ENCODE measurements around the gene PLXDC2. TPM values are rescaled to one million over a fixed set of nuclear protein-coding genes. Genes with fewer than 3 reads are reported as not detected.
A peak's percentile ranks its signal among the peaks of the same experiment; 100 is the strongest.

The PLXDC2 gene
- total RNA-seq, 1 donor from 2014 or later = 0.16 TPM

- H3K36me3 Mint-ChIP-seq (ENCODE audit: low read depth) = no peaks in the 10 kb centered on the region
- TF ChIP-seq, protein P1, sequence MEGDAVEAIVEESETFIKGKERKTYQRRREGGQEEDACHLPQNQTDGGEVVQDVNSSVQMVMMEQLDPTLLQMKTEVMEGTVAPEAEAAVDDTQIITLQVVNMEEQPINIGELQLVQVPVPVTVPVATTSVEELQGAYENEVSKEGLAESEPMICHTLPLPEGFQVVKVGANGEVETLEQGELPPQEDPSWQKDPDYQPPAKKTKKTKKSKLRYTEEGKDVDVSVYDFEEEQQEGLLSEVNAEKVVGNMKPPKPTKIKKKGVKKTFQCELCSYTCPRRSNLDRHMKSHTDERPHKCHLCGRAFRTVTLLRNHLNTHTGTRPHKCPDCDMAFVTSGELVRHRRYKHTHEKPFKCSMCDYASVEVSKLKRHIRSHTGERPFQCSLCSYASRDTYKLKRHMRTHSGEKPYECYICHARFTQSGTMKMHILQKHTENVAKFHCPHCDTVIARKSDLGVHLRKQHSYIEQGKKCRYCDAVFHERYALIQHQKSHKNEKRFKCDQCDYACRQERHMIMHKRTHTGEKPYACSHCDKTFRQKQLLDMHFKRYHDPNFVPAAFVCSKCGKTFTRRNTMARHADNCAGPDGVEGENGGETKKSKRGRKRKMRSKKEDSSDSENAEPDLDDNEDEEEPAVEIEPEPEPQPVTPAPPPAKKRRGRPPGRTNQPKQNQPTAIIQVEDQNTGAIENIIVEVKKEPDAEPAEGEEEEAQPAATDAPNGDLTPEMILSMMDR (IDR thresholded peaks at IDR 0.05) = no peak
- peaks cover 2% of the 10 kb centered on the region for H3K9me3 Mint-ChIP-seq
- H3K27me3 Mint-ChIP-seq = peaks cover 23% of the 10 kb centered on the region
- ATAC-seq (ENCODE audit: low read depth) (no peak), DNase-seq (no peak)
- CTCF ChIA-PET = no interaction called here
- intact Hi-C loops (cut with micrococcal nuclease) = loop anchor here (10.0 kb wide), 2 partner anchors 192 to 1042 kb away; no protein-coding TSS in a partner anchor
- no peak overlapping the region for H3K27ac Mint-ChIP-seq
- POLR2A ChIA-PET = no interaction called here
- peaks cover 20% of the 10 kb centered on the region for H3K4me1 Mint-ChIP-seq
- no peak overlapping the region for H3K4me3 Mint-ChIP-seq
Measured at GRCh38 chr10:19812976-19813375, 3.3 kb upstream of the PLXDC2 start.

GRCh38 chr10:19815036-19815730 is 1.0 kb upstream of the PLXDC2 start:
- DNase-seq (no peak), ATAC-seq (ENCODE audit: low read depth) (no peak)
- intact Hi-C loops (cut with micrococcal nuclease) = loop anchor here (10.0 kb wide), 2 partner anchors 190 to 1040 kb away; no protein-coding TSS in a partner anchor
- Mint-ChIP-seq H3K27ac (no peak overlapping the region), H3K27me3 (peaks cover 30% of the 10 kb centered on the region), H3K4me3 (no peak overlapping the region), H3K9me3 (peaks cover 2% of the 10 kb centered on the region), H3K36me3 (ENCODE audit: low read depth) (no peaks in the 10 kb centered on the region), H3K4me1 (peaks cover 20% of the 10 kb centered on the region)
- TF ChIP-seq, protein P1 (IDR thresholded peaks at IDR 0.05) = no peak
- POLR2A ChIA-PET = no interaction called here
- CTCF ChIA-PET = no interaction called here

DNA sequence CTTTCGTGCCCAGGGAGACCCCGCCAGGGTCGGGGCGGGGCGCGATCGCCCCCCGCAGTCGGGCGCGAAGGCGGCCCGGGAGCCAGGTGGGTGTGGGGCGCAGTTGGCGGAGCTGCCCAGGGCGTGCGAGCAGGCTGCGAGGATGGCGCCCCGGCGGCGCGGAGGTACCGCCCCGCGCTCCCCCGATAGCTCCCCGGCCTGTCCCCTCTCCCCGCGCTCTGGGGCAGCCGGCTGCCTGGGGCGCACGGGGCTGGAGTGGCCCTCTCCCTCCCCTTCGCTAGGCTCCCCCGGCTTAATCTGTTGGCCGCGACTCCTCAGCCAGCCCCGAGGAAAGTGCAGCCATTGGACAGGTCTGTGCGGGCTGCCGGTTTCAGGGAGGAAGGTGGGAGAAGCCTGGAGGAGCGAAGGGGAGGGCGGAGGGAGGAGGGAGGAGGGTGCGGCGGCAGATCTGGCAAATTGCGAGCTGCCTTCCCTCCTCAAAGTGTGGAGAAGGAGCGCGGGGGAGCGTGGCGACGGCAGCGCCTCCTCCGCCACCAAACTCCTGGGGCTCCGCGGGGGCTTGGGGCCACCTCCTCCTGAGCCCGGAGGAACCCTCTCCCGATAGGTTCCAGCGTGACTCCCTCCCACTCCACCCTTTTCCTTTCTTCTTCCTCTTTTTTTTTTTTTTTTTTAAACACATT is 361 bp upstream of the PLXDC2 start:
- Mint-ChIP-seq H3K9me3 (peaks cover 2% of the 10 kb centered on the region), H3K4me3 (peak overlapping the region; percentile 66), H3K27me3 (peaks cover 30% of the 10 kb centered on the region), H3K27ac (no peak overlapping the region), H3K36me3 (ENCODE audit: low read depth) (no peaks in the 10 kb centered on the region), H3K4me1 (peaks cover 20% of the 10 kb centered on the region)
- TF ChIP-seq, protein P1 (IDR thresholded peaks at IDR 0.05) = no peak
- no peak for DNase-seq
- ChIA-PET CTCF (no interaction called here), POLR2A (no interaction called here)
- ATAC-seq (ENCODE audit: low read depth) = peak; percentile 10
- intact Hi-C loops (cut with micrococcal nuclease) = loop anchor here (10.0 kb wide), 2 partner anchors 189 to 1039 kb away; no protein-coding TSS in a partner anchor

- CTCF ChIA-PET = no interaction called here
- H3K4me3 Mint-ChIP-seq = peak overlapping the region; percentile 66
- intact Hi-C loops (cut with micrococcal nuclease) = loop anchor here (10.0 kb wide), 2 partner anchors 187 to 1037 kb away; no protein-coding TSS in a partner anchor
- H3K36me3 Mint-ChIP-seq (ENCODE audit: low read depth) = no peaks in the 10 kb centered on the region
- H3K9me3 Mint-ChIP-seq = peaks cover 2% of the 10 kb centered on the region
- H3K27me3 Mint-ChIP-seq = peaks cover 30% of the 10 kb centered on the region
- DNase-seq = no peak
- no peak overlapping the region for H3K27ac Mint-ChIP-seq
- TF ChIP-seq, protein P1 (IDR thresholded peaks at IDR 0.05) = no peak
- H3K4me1 Mint-ChIP-seq = peaks cover 20% of the 10 kb centered on the region
- POLR2A ChIA-PET = no interaction called here
- no peak for ATAC-seq (ENCODE audit: low read depth)
Measured at GRCh38 chr10:19817231-19817933, 1.1 kb downstream of the PLXDC2 start.

DNA sequence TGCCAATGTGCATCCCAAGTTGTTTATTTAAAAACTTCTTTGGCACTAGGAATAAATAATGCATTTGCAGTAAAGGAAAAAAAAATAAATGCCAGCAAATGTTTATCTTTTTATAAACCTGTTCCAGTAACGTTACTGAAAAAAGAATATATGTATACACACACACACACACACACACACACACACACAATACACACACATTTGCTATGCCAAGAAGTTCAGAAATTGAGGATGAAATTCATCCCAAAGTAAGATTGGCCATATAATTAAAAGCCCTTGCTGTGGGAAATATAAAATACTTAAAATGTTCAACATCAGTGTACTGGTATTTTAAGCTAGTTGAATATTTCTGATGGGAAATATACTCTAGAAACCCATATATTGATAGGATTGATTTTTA is 2.6 kb downstream of the PLXDC2 start:
- H3K4me1 Mint-ChIP-seq = peaks cover 20% of the 10 kb centered on the region
- POLR2A ChIA-PET = no interaction called here
- intact Hi-C loops (cut with micrococcal nuclease) = loop anchor here (10.0 kb wide), 2 partner anchors 186 to 1036 kb away; no protein-coding TSS in a partner anchor
- TF ChIP-seq, protein P1 (IDR thresholded peaks at IDR 0.05) = no peak
- H3K27ac Mint-ChIP-seq = no peak overlapping the region
- peaks cover 28% of the 10 kb centered on the region for H3K27me3 Mint-ChIP-seq
- H3K9me3 Mint-ChIP-seq = no peaks in the 10 kb centered on the region
- no peaks in the 10 kb centered on the region for H3K36me3 Mint-ChIP-seq (ENCODE audit: low read depth)
- ATAC-seq (ENCODE audit: low read depth) (no peak), DNase-seq (no peak)
- H3K4me3 Mint-ChIP-seq = no peak overlapping the region
- CTCF ChIA-PET = interaction anchor here (1.6 kb wide), 1 partner anchor 10 kb away, joined by 5 read pairs; no protein-coding TSS in a partner anchor

Data from activated B cell treated with CpG ODN at 0.5 μM for 24 hours (primary cell).